Heart left ventricle (tissue), 13 donors: Measurements from ENCODE around the gene PDXK.

Experiments
- POLR2A ChIP-seq, 2 donors: fragments of 450-650 bp; IDR thresholded peaks; one replicate each; pipeline ENCODE4 v1.6.1; 2017; ENCODE audit warnings: antibody characterized with exemption in 2 of 2, mild to moderate bottlenecking in 2 of 2, moderate library complexity in 2 of 2
- TF ChIP-seq, protein P1 (sequence below), 12 donors: fragments of 200-600 bp; sonication (generic) in 4 of 12; IDR thresholded peaks; one replicate each; pipeline versions ENCODE4 v1.5.0 to v1.8.0; 2018 to 2022; ENCODE audit warnings: antibody characterized with exemption in 12 of 12, mild to moderate bottlenecking in 5 of 12
- donor health status: ischemic (EF 13 %, LVEDD 7.1; RV severe dilation, severe dysfunction).
- donor health status: DM: no; HTN: yes; CAD: no.
- donor health status: DM: no; HTN: no; CAD: no.
- donor health status: ischemic (EF 25% LVEDD 6.9; RV normal size, moderate dysfunction).
- donor health status: ischemic (EF 25% LVEDD 5.7; RV mildly dilated, moderate dysfunction).
- donor health status: ischemic (EF 35%, LVEDD 5.7; RV mildly dilated, moderate dysfunction).
- donor health status: nonischemic (EF 11% LVEDD 7.7; RV severe dilation, severe dysfunction).
- donor health status: DM: yes; HTN: yes; CAD: no.
- donor health status: PGD.
- donor health status: ischemic (EF 29% LVEDD 5.4; RV normal size, mild dysfunction).
- donor health status: nonischemic (EF 23%, LVEDD 6.1; RV moderate dilation, normal function).

DNA sequence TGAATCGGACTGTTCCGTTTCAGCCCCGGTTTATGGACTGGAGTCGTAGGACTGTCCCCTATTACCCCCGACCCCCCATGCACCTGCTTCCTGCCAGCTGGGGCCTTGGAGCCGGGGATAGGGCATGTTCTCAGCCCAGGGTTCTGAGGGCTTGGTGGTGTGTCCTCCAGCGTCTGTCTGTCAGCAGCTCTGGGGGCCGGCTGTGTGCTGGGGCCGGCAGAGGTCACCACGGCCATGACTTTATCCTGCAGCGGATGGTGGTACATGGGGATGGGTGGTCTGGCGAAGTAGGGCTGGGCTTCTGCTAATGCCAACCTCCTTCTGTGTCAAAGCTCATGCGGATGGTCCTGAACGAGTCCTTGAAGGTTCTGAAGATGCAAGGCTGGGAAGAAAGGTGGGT, 75.9 kb downstream of the PDXK start:
- TF ChIP-seq, protein P1, sequence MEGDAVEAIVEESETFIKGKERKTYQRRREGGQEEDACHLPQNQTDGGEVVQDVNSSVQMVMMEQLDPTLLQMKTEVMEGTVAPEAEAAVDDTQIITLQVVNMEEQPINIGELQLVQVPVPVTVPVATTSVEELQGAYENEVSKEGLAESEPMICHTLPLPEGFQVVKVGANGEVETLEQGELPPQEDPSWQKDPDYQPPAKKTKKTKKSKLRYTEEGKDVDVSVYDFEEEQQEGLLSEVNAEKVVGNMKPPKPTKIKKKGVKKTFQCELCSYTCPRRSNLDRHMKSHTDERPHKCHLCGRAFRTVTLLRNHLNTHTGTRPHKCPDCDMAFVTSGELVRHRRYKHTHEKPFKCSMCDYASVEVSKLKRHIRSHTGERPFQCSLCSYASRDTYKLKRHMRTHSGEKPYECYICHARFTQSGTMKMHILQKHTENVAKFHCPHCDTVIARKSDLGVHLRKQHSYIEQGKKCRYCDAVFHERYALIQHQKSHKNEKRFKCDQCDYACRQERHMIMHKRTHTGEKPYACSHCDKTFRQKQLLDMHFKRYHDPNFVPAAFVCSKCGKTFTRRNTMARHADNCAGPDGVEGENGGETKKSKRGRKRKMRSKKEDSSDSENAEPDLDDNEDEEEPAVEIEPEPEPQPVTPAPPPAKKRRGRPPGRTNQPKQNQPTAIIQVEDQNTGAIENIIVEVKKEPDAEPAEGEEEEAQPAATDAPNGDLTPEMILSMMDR (IDR thresholded peaks at IDR 0.05) = no peak
- TF ChIP-seq POLR2A (IDR thresholded peaks at IDR 0.05) = no peak
